Middle frontal gyrus (tissue), 1 donor: ENCODE measurements around the gene PPP1R7.

Source experiments
- DNase-seq: peaks from one replicate; pipeline ENCODE4 v3.0.0-alpha.2; 2015; ENCODE audit warnings: low spot score; ENCODE audit errors: extremely low spot score

Gene PPP1R7

GRCh38 chr2:241228081-241228859 is 78.0 kb downstream of the PPP1R7 start:
- no peak for DNase-seq

- no peak for DNase-seq
These were observed 78.7 kb downstream of the PPP1R7 start for GRCh38 chr2:241228860-241229516.

- DNase-seq: no peak
These were observed 79.5 kb downstream of the PPP1R7 start for GRCh38 chr2:241229563-241230401.

- DNase-seq: no peak
These were observed 80.2 kb downstream of the PPP1R7 start for GRCh38 chr2:241230435-241230834.

- no peak for DNase-seq
These were observed 82.7 kb downstream of the PPP1R7 start for GRCh38 chr2:241232736-241233575.
